Smooth muscle cell (in vitro differentiated cells): ENCODE results near the gene SMPD2. TPM values are rescaled to one million over a fixed set of nuclear protein-coding genes. Genes with fewer than 3 reads are reported as not detected.

Experiments
- DNase-seq: peaks from one replicate; lab custom pipeline; 2025; ENCODE audit not compliant: unreplicated experiment; lab: John Stamatoyannopoulos, UW
- H2AFZ ChIP-seq: fragments of 200-600 bp; sonication (generic); 2 replicates; pipeline ENCODE4 v1.6.0; 2016; ENCODE audit warnings: antibody characterized with exemption, low read depth, mild to moderate bottlenecking
- H3F3A ChIP-seq: fragments of 200-600 bp; sonication (generic); 2 replicates; pipeline ENCODE4 v1.6.0; 2017; ENCODE audit warnings: antibody characterized with exemption, low read depth
- H3K27ac ChIP-seq: fragments of 200-600 bp; sonication (generic); 2 replicates; pipeline ENCODE4 v1.5.1; 2016; ENCODE audit warnings: low read depth, mild to moderate bottlenecking
- H3K27me3 ChIP-seq: fragments of 200-600 bp; sonication (generic); 2 replicates; pipeline ENCODE4 v1.6.1; 2016; ENCODE audit warnings: low read depth, mild to moderate bottlenecking
- H3K36me3 ChIP-seq: fragments of 200-600 bp; sonication (generic); 2 replicates; pipeline ENCODE4 v1.5.1; 2016; ENCODE audit warnings: low read depth
- H3K4me1 ChIP-seq: fragments of 200-600 bp; sonication (generic); 2 replicates; pipeline ENCODE4 v1.5.1; 2016; ENCODE audit warnings: low read depth
- H3K4me2 ChIP-seq: fragments of 200-600 bp; sonication (generic); 2 replicates; pipeline ENCODE4 v1.6.0; 2016; ENCODE audit warnings: mild to moderate bottlenecking
- H3K4me3 ChIP-seq: fragments of 200-600 bp; sonication (generic); 2 replicates; pipeline ENCODE4 v1.5.1; 2016; ENCODE audit warnings: mild to moderate bottlenecking
- H3K79me2 ChIP-seq: fragments of 200-600 bp; sonication (generic); 2 replicates; pipeline ENCODE4 v1.6.0; 2016; ENCODE audit warnings: low read depth, mild to moderate bottlenecking
- H3K9ac ChIP-seq: fragments of 200-600 bp; sonication (generic); 2 replicates; pipeline ENCODE4 v1.6.0; 2016; ENCODE audit warnings: low read depth
- H3K9me3 ChIP-seq: fragments of 200-600 bp; sonication (generic); replicated peaks from 2 replicates; pipeline ENCODE4 v1.5.1; 2016; ENCODE audit warnings: low read depth
- H4K20me1 ChIP-seq: fragments of 200-600 bp; sonication (generic); 2 replicates; pipeline ENCODE4 v1.6.0; 2016; ENCODE audit warnings: low read depth
- CTCF ChIP-seq: fragments of 200-600 bp; sonication (generic); IDR thresholded peaks from 2 replicates; pipeline ENCODE4 v1.5.1; 2017; ENCODE audit warnings: borderline replicate concordance, mild to moderate bottlenecking, antibody characterized with exemption; ENCODE audit not compliant: insufficient read depth, poor library complexity, severe bottlenecking
- WGBS: methylation state at CpG from one replicate; pipeline ENCODE4 v1.1.7; 2016; ENCODE audit warnings: low lambda C conversion rate; 5-methylcytosine and 5-hydroxymethylcytosine counted together
- polyA plus RNA-seq: library from polyadenylated mRNA; unstranded; fragments of >200 nt; fragmentation: Nextera tagmentation; extraction: Ambion mirVana; gene quantifications from 2 replicates; pipeline ENCODE4 v1.2.1, GENCODE V29; 2016
- total RNA-seq: library from RNA; depleted of rRNA; stranded (reverse); fragments of >200 nt; gene quantifications from 2 replicates; pipeline ENCODE4 v1.2.3, GENCODE V29; 2014

The SMPD2 gene
- total and polyA plus RNA-seq, 2 experiments from 2014 or later: 1.4 to 6.4 TPM

GRCh38 chr6:109456710-109457561 lies 16.4 kb downstream of the SMPD2 start:
- Histone ChIP-seq H3K9ac (no peak overlapping the region), H3K4me3 (peak overlapping the region; percentile 75), H3K27me3 (no peaks in the 10 kb centered on the region), H3K9me3 (no peaks in the 10 kb centered on the region), H3K4me1 (peaks cover 18% of the 10 kb centered on the region), H3K79me2 (no peaks in the 10 kb centered on the region), H3F3A (peaks cover 11% of the 10 kb centered on the region), H3K36me3 (no peaks in the 10 kb centered on the region), H3K27ac (no peak overlapping the region), H4K20me1 (no peaks in the 10 kb centered on the region), H3K4me2 (peak overlapping the region; percentile 86), H2AFZ (no peak overlapping the region)
- no peak for TF ChIP-seq CTCF
- no peak for DNase-seq
- 68% methylated on average over 16 of the region's 16 CpGs for WGBS

DNA sequence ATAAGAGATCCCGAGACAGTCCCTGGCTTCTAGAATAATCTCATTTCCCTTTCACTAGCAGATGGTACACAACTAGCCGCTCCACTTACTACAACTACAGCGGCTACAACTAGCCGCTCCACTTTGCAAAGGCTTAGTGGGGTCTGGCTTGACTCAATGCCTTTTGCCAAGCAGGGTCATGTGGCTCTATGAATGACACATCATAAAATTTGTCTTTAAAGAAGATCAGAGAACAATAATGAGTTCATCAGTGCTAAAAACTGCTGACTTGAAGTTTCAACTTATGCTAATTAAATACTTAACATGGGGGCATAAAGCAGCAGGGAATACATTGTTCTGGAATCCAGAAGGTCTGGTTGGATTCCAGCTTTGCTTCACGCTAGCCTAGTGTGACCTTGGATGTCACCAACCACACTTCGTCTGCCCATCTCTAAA lies 17.1 kb downstream of the SMPD2 start:
- H3K4me1 ChIP-seq: peaks cover 18% of the 10 kb centered on the region
- H2AFZ ChIP-seq: no peak overlapping the region
- no peak overlapping the region for H3K27ac ChIP-seq
- H3K4me3 ChIP-seq: no peak overlapping the region
- H3K27me3 ChIP-seq: no peaks in the 10 kb centered on the region
- WGBS: 68% methylated on average over 6 of the region's 6 CpGs
- H3K4me2 ChIP-seq: no peak overlapping the region
- no peaks in the 10 kb centered on the region for H3K9me3 ChIP-seq
- H3K36me3 ChIP-seq: peaks cover 4% of the 10 kb centered on the region
- DNase-seq: no peak
- H3F3A ChIP-seq: peaks cover 11% of the 10 kb centered on the region
- H3K79me2 ChIP-seq: no peaks in the 10 kb centered on the region
- H4K20me1 ChIP-seq: no peaks in the 10 kb centered on the region
- TF ChIP-seq CTCF: no peak
- H3K9ac ChIP-seq: no peak overlapping the region

GRCh38 chr6:109458774-109459531 lies 18.4 kb downstream of the SMPD2 start:
- no peak for DNase-seq
- WGBS: 96% methylated on average over 5 of the region's 5 CpGs
- no peak overlapping the region for H3K27ac ChIP-seq
- no peak overlapping the region for H2AFZ ChIP-seq
- peaks cover 11% of the 10 kb centered on the region for H3F3A ChIP-seq
- H4K20me1 ChIP-seq: no peaks in the 10 kb centered on the region
- peaks cover 18% of the 10 kb centered on the region for H3K4me1 ChIP-seq
- H3K4me3 ChIP-seq: no peak overlapping the region
- no peaks in the 10 kb centered on the region for H3K27me3 ChIP-seq
- H3K4me2 ChIP-seq: no peak overlapping the region
- no peak for TF ChIP-seq CTCF
- H3K9ac ChIP-seq: no peak overlapping the region
- H3K79me2 ChIP-seq: peaks cover 6% of the 10 kb centered on the region
- H3K36me3 ChIP-seq: peaks cover 7% of the 10 kb centered on the region
- no peaks in the 10 kb centered on the region for H3K9me3 ChIP-seq
